ENCODE measurements around the gene MMD2. TPM values are rescaled to one million over a fixed set of nuclear protein-coding genes. Genes with fewer than 3 reads are reported as not detected.

MMD2 gene
- total and polyA plus RNA-seq, 2 experiments from 2014 or later = not detected

DNA sequence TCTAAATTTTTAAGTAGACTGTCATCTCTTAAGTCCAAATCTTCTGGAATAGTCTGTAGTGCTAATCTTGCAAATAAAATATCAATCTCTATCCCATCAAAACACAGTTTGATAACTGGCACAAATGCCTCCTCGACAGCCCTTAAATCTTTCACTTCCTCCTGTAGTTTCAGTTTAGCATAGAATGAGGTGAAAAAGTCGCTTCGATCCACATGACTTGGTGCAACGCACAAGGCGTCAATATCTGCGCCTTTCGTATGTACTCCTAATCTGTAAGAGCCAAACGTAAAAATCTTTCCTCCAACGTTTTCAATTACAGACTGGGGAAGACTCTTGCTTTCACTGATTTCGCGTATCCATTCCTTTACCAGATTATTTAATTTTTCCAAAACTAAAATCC is 97.8 kb downstream of the MMD2 start:
- H3K4me2 ChIP-seq (ENCODE audit: unreplicated experiment) = no peak overlapping the region
- TF ChIP-seq EZH2 (IDR thresholded peaks at IDR 0.05; ENCODE audit: insufficient read depth, poor library complexity, severe bottlenecking) = no peak
- peak overlapping the region; percentile 60 for H2AFZ ChIP-seq
- H3K4me3 ChIP-seq = peak overlapping the region; percentile 55; the same call in 1 of the 2 replicates
- no peaks in the 10 kb centered on the region for H3K9me3 ChIP-seq (ENCODE audit: low read depth)
- 92 to 95% methylated on average over 11 of the region's 11 CpGs for WGBS, 2 experiments (ENCODE audit: low coverage in 1 of 2, low lambda C conversion rate in 2 of 2, missing lambda C conversion rate in 2 of 2)
- H3F3A ChIP-seq (ENCODE audit: insufficient read depth) = no peaks in the 10 kb centered on the region
- in situ Hi-C loops (cut with MboI) = no loop called here
- H3K9me2 ChIP-seq (ENCODE audit: insufficient read depth) = no peaks in the 10 kb centered on the region
- H3K27ac ChIP-seq = no peak overlapping the region
- H4K20me1 ChIP-seq (ENCODE audit: insufficient read depth) = no peaks in the 10 kb centered on the region
- no peaks in the 10 kb centered on the region for H3K36me3 ChIP-seq (ENCODE audit: low read depth)
- no peaks in the 10 kb centered on the region for H3K79me2 ChIP-seq (ENCODE audit: insufficient read depth)
- H3K27me3 ChIP-seq (replicated peaks; ENCODE audit: insufficient read depth) = no peaks in the 10 kb centered on the region
- DNase-seq = no peak
- H3K9ac ChIP-seq = no peak overlapping the region
- no peaks in the 10 kb centered on the region for H3K4me1 ChIP-seq (ENCODE audit: insufficient read depth)

- 60 to 76% methylated on average over 3 of the region's 3 CpGs for WGBS, 2 experiments (ENCODE audit: low coverage in 1 of 2, low lambda C conversion rate in 2 of 2, missing lambda C conversion rate in 2 of 2)
Measured at GRCh38 chr7:4857189-4857588, 101.8 kb downstream of the MMD2 start.

GRCh38 chr7:4856336-4857057 is 102.5 kb downstream of the MMD2 start:
- H3K9me3 ChIP-seq (ENCODE audit: low read depth) = no peaks in the 10 kb centered on the region
- no peak overlapping the region for H3K9ac ChIP-seq
- no peak overlapping the region for H3K4me2 ChIP-seq (ENCODE audit: unreplicated experiment)
- no peaks in the 10 kb centered on the region for H3K36me3 ChIP-seq (ENCODE audit: low read depth)
- no peak overlapping the region for H3K27ac ChIP-seq
- H3F3A ChIP-seq (ENCODE audit: insufficient read depth) = no peaks in the 10 kb centered on the region
- no peaks in the 10 kb centered on the region for H3K9me2 ChIP-seq (ENCODE audit: insufficient read depth)
- in situ Hi-C loops (cut with MboI) = no loop called here
- TF ChIP-seq EZH2 (IDR thresholded peaks at IDR 0.05; ENCODE audit: insufficient read depth, poor library complexity, severe bottlenecking) = no peak
- no peak for TF ChIP-seq EZH2phosphoT487 (IDR thresholded peaks at IDR 0.05; ENCODE audit: insufficient read depth, low read depth)
- WGBS, 2 experiments (ENCODE audit: low coverage in 1 of 2, low lambda C conversion rate in 2 of 2, missing lambda C conversion rate in 2 of 2) = 79 to 81% methylated on average over 10 of the region's 10 CpGs
- no peak for DNase-seq
- no peaks in the 10 kb centered on the region for H4K20me1 ChIP-seq (ENCODE audit: insufficient read depth)
- no peaks in the 10 kb centered on the region for H3K79me2 ChIP-seq (ENCODE audit: insufficient read depth)
- H2AFZ ChIP-seq = no peak overlapping the region
- H3K4me3 ChIP-seq = no peak overlapping the region
- no peaks in the 10 kb centered on the region for H3K4me1 ChIP-seq (ENCODE audit: insufficient read depth)
- no peaks in the 10 kb centered on the region for H3K27me3 ChIP-seq (replicated peaks; ENCODE audit: insufficient read depth)

More at GRCh38 chr7:4857189-4857588, 101.8 kb downstream of the MMD2 start:
- H3K79me2 ChIP-seq (ENCODE audit: insufficient read depth) = no peaks in the 10 kb centered on the region
- TF ChIP-seq EZH2phosphoT487 (IDR thresholded peaks at IDR 0.05; ENCODE audit: insufficient read depth, low read depth) (no peak), EZH2 (IDR thresholded peaks at IDR 0.05; ENCODE audit: insufficient read depth, poor library complexity, severe bottlenecking) (no peak)
- no peak overlapping the region for H3K4me3 ChIP-seq
- no peak overlapping the region for H2AFZ ChIP-seq
- H3K9me3 ChIP-seq (ENCODE audit: low read depth) = no peaks in the 10 kb centered on the region
- no peaks in the 10 kb centered on the region for H3K27me3 ChIP-seq (replicated peaks; ENCODE audit: insufficient read depth)
- DNase-seq = no peak
- in situ Hi-C loops (cut with MboI) = no loop called here
- H3F3A ChIP-seq (ENCODE audit: insufficient read depth) = no peaks in the 10 kb centered on the region
- no peak overlapping the region for H3K27ac ChIP-seq
- no peaks in the 10 kb centered on the region for H3K36me3 ChIP-seq (ENCODE audit: low read depth)
- H3K9ac ChIP-seq = no peak overlapping the region
- H4K20me1 ChIP-seq (ENCODE audit: insufficient read depth) = no peaks in the 10 kb centered on the region
- H3K4me2 ChIP-seq (ENCODE audit: unreplicated experiment) = no peak overlapping the region
- H3K9me2 ChIP-seq (ENCODE audit: insufficient read depth) = no peaks in the 10 kb centered on the region
- no peaks in the 10 kb centered on the region for H3K4me1 ChIP-seq (ENCODE audit: insufficient read depth)

Small RNAs within 50 kb of the gene (small RNA-seq; reads per million reads assigned to genes)
- gene AC092032.1 (ENCODE audit: low read depth, low replicate concordance) = not detected

Other genes starting within 250 kb of the MMD2 start
- 44.5 and 48.7 TPM in 2 replicates for gene AP5Z1, start 183.6 kb downstream of the MMD2 start, total RNA-seq (2014; rRNA removed; shearing (Covaris generic))
- 31.1 and 31.2 TPM in 2 replicates for gene AP5Z1, start 183.6 kb downstream of the MMD2 start, polyA plus RNA-seq (2016; fragmentation: Nextera tagmentation; extraction: Ambion mirVana)
- gene PAPOLB, start 97.2 kb downstream of the MMD2 start, total RNA-seq (2014; rRNA removed; shearing (Covaris generic)) = 0.11 TPM in 1 of 2 replicates, not detected in the other
- gene PAPOLB, start 97.2 kb downstream of the MMD2 start, polyA plus RNA-seq (2016; fragmentation: Nextera tagmentation; extraction: Ambion mirVana) = 0.04 TPM in 1 of 2 replicates, not detected in the other
- 0.13 and 4.3 TPM in 2 replicates for gene RADIL, start 75.5 kb downstream of the MMD2 start, total RNA-seq (2014; rRNA removed; shearing (Covaris generic))
- gene RADIL, start 75.5 kb downstream of the MMD2 start, polyA plus RNA-seq (2016; fragmentation: Nextera tagmentation; extraction: Ambion mirVana) = 0.55 and 0.77 TPM in 2 replicates
- gene RBAK, start 86.7 kb upstream of the MMD2 start, total RNA-seq (2014; rRNA removed; shearing (Covaris generic)) = 8.4 and 10.6 TPM in 2 replicates
- gene RBAK, start 86.7 kb upstream of the MMD2 start, polyA plus RNA-seq (2016; fragmentation: Nextera tagmentation; extraction: Ambion mirVana) = 4.6 and 5.1 TPM in 2 replicates
- gene WIPI2, start 231.0 kb upstream of the MMD2 start, total RNA-seq (2014; rRNA removed; shearing (Covaris generic)) = 90.4 and 99.3 TPM in 2 replicates
- gene WIPI2, start 231.0 kb upstream of the MMD2 start, polyA plus RNA-seq (2016; fragmentation: Nextera tagmentation; extraction: Ambion mirVana) = 70.3 and 71.5 TPM in 2 replicates

Measured in GM23248 (cell line).